Colonic mucosa (tissue), 4 donors: ENCODE results near the gene GRID1. TPM values are rescaled to one million over a fixed set of nuclear protein-coding genes. Genes with fewer than 3 reads are reported as not detected.

ENCODE experiments used
- DNase-seq: peaks from one replicate; pipeline ENCODE4 v3.0.0-alpha.2; 2020
- H3K27ac ChIP-seq: fragments of 200-600 bp; one replicate; pipeline ENCODE4 v1.8.0; 2021
- H3K27me3 ChIP-seq: fragments of 200-600 bp; one replicate; pipeline ENCODE4 v1.8.0; 2021
- H3K36me3 ChIP-seq: fragments of 200-600 bp; one replicate; pipeline ENCODE4 v1.8.0; 2021
- H3K4me1 ChIP-seq: fragments of 200-600 bp; one replicate; pipeline ENCODE4 v1.8.0; 2021; ENCODE audit warnings: mild to moderate bottlenecking
- H3K4me3 ChIP-seq: fragments of 200-600 bp; one replicate; pipeline ENCODE4 v1.8.0; 2021
- H3K9ac ChIP-seq, 2 donors: one replicate each; pipeline ENCODE4 v1.7.0; 2013; ENCODE audit warnings: control low read depth in 2 of 2, low read depth in 2 of 2, low read length in 2 of 2
- H3K9me3 ChIP-seq: fragments of 200-600 bp; one replicate; pipeline ENCODE4 v1.8.0; 2021
- intact Hi-C: fragments of 100-400 bp; cut with DNase I; formaldehyde crosslinking; loops from one replicate; pipeline ENCODE4 v1.14.1; 2022
- total RNA-seq, 2 donors: library from RNA; stranded (reverse); fragmentation: NEBNext Ultra II Directional in 1 of 2; extraction: Animal tissue kit (Norgen Biotek cat#: 25700) in 1 of 2; gene quantifications; one replicate each; pipeline ENCODE4 v1.2.1, GENCODE V29; 2021
- TF ChIP-seq, protein P1 (sequence below): fragments of 200-600 bp; IDR thresholded peaks from one replicate; pipeline ENCODE4 v1.8.0; 2022; ENCODE audit warnings: antibody characterized with exemption, mild to moderate bottlenecking
- donor health status: healthy.
- donor health status: DM: no; HTN: no; CAD: no.
- donor health status: DM: no; HTN: no; CAD: no.

GRID1 gene
- total RNA-seq, 2 donors from 2014 or later: 0.30 to 0.37 TPM

DNA sequence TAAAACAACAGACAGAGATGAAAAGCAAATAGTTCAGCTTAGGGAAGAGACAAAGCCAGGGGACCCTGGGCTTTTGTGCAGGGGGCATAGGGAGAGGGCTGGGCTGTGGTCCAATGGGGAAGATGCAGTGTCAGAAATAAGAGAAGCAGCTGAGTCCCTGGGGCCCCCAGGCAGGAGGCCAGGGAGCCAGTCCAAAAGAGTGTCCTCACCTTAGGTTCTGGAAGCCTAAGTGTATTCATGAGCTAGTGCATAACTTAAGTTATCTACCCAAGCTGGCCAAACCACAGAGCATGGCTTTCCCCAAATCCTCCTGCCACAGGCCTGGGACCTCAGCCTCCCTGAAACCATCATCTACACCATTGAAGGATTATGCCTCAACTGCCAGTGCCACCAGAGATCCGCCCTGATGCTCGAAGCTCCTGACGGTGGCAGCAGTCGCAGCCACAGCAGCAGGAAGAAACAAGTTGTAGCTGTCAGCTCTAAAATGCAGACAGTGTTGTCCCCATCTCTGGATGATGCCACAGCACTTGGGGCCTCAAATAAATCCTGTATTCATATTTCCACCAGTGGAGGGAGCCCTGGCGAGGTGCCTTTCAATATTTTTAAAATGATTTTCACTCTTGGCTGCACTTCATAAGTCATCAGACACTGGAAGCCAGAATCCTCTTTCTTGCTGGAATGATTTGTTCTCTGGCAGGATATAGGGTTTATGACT lies 574.6 kb downstream of the GRID1 start:
- no peaks in the 10 kb centered on the region for H3K9me3 ChIP-seq
- TF ChIP-seq, protein P1, sequence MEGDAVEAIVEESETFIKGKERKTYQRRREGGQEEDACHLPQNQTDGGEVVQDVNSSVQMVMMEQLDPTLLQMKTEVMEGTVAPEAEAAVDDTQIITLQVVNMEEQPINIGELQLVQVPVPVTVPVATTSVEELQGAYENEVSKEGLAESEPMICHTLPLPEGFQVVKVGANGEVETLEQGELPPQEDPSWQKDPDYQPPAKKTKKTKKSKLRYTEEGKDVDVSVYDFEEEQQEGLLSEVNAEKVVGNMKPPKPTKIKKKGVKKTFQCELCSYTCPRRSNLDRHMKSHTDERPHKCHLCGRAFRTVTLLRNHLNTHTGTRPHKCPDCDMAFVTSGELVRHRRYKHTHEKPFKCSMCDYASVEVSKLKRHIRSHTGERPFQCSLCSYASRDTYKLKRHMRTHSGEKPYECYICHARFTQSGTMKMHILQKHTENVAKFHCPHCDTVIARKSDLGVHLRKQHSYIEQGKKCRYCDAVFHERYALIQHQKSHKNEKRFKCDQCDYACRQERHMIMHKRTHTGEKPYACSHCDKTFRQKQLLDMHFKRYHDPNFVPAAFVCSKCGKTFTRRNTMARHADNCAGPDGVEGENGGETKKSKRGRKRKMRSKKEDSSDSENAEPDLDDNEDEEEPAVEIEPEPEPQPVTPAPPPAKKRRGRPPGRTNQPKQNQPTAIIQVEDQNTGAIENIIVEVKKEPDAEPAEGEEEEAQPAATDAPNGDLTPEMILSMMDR: no peak
- no peak overlapping the region for H3K27ac ChIP-seq
- no peak overlapping the region for H3K9ac ChIP-seq
- H3K4me3 ChIP-seq: no peak overlapping the region
- H3K4me1 ChIP-seq: no peaks in the 10 kb centered on the region
- intact Hi-C loops: no loop called here
- no peaks in the 10 kb centered on the region for H3K36me3 ChIP-seq
- no peak for DNase-seq
- no peaks in the 10 kb centered on the region for H3K27me3 ChIP-seq

DNA sequence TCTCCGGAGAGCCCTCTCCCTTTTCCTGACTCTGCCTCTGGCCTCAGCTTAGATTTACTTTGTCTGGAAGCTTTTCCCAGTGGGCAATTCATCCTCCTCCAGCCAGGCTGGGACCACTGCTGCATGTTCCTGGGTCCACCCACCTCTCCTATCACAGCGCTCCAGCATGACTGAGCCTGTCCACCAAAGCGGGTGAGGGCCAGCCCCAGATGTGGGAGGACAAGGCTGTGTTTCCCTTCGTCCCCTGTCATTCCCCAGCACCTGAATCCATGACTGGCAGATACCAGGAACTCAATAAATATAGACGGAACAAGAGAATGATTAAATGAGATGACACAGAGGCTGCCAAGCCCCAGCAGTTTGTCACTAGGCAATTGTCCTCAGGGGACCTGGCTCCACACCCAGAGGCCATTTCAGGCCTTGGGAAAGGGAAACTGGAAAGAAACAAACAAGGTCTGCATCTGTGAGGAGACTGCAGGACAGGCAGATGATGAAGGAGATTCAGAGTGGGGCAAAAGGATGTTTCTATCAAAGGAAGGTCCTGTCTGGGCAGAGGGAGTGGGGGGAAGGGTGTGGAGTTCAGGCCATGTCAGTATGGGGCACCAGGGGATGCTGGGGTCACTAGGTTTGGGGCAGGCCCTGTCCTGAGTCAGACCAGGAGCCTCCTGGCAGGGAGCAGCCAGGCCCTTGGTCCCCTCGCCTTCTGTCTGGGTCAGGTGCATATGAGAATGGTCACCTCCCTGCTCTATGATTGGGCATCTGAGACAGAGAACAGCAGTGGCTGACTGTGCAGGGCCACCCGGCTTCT lies 576.4 kb downstream of the GRID1 start:
- TF ChIP-seq, protein P1: no peak
- Histone ChIP-seq H3K36me3 (no peaks in the 10 kb centered on the region), H3K27me3 (no peaks in the 10 kb centered on the region), H3K9ac (no peak overlapping the region), H3K27ac (no peak overlapping the region), H3K4me1 (no peaks in the 10 kb centered on the region), H3K9me3 (no peaks in the 10 kb centered on the region), H3K4me3 (no peak overlapping the region)
- intact Hi-C loops: no loop called here
- DNase-seq: no peak

DNA sequence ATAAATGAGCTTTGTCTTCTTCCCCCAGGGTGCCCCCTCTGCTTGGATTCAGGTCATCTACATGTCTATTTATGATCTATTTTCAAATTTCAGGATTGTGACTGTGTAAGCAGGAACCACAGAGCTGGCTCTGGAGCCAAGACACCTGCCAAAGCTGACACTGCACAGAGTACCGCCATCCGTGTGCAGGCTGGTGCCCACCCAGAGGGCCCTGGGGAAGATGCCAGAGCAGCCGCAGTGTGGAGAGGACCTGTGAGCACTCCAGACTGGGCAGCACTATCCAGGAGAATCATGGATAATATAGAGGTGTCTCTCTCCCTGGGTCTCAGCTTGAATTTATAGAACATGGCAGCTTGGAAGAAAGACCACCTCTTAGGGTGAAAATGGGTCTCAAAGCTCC lies 577.5 kb downstream of the GRID1 start:
- H3K4me3 ChIP-seq: no peak overlapping the region
- no peaks in the 10 kb centered on the region for H3K27me3 ChIP-seq
- TF ChIP-seq, protein P1: no peak
- no peak overlapping the region for H3K27ac ChIP-seq
- no peak for DNase-seq
- H3K4me1 ChIP-seq: no peaks in the 10 kb centered on the region
- H3K9me3 ChIP-seq: no peaks in the 10 kb centered on the region
- no peak overlapping the region for H3K9ac ChIP-seq
- H3K36me3 ChIP-seq: no peaks in the 10 kb centered on the region
- intact Hi-C loops: no loop called here

DNA sequence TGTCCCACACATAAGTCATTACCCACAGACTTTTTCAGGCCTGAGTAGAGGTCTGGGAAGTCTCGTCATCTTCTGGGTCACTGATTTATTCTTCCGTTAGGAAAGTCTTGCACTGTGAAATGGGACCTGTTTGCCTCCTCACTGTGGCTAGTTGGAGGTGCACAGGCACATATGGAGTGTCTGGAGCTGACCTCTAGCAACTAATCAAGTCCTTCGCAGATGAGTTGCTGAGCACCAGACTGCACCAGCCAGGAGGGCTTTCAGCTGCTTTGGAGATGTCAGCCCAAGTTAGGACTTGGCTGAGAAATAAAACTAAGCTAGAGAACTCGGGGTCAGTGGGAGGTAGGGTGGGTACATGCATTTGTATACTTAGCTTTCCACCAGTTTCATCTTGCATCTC lies 578.0 kb downstream of the GRID1 start:
- H3K27me3 ChIP-seq: no peaks in the 10 kb centered on the region
- no peak overlapping the region for H3K27ac ChIP-seq
- DNase-seq: no peak
- H3K9me3 ChIP-seq: no peaks in the 10 kb centered on the region
- no peak overlapping the region for H3K4me3 ChIP-seq
- H3K4me1 ChIP-seq: no peaks in the 10 kb centered on the region
- no peak overlapping the region for H3K9ac ChIP-seq
- H3K36me3 ChIP-seq: no peaks in the 10 kb centered on the region
- TF ChIP-seq, protein P1: no peak
- intact Hi-C loops: no loop called here

DNA sequence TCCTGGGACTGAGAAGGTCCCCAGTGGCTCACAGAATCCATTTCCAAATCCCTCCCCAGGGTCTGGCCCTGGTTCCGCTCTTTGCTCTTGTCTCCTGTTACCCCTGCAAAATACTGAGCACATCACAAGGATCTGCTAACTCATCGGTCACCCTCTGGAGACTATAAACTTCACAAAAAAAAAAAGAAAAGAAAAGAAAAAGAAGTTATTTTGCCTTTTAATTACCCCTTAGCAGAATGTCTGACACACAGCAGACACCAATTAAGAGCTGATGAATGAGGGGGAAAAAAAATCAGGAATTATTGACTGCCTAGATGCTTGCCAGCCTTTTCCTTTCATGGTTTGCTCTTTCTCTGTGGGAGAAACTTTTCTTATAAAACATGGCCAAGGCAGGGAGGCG lies 578.7 kb downstream of the GRID1 start:
- DNase-seq: no peak
- intact Hi-C loops: no loop called here
- Histone ChIP-seq H3K36me3 (no peaks in the 10 kb centered on the region), H3K9me3 (no peaks in the 10 kb centered on the region), H3K27ac (no peak overlapping the region), H3K27me3 (no peaks in the 10 kb centered on the region), H3K4me1 (no peaks in the 10 kb centered on the region), H3K4me3 (no peak overlapping the region), H3K9ac (no peak overlapping the region)
- TF ChIP-seq, protein P1: no peak
